Measurements from ENCODE around the gene SRC.

SRC gene

GRCh38 chr20:37315452-37316110 lies 30.4 kb upstream of the SRC start:
- no peak for DNase-seq

- DNase-seq = no peak
Observed at GRCh38 chr20:37316116-37316774, 29.7 kb upstream of the SRC start.

- no peak for DNase-seq
Observed at GRCh38 chr20:37316775-37317170, 29.2 kb upstream of the SRC start.

GRCh38 chr20:37317316-37317715 lies 28.6 kb upstream of the SRC start:
- DNase-seq = no peak

- DNase-seq = no peak
Observed at GRCh38 chr20:37317994-37318640, 27.8 kb upstream of the SRC start.

GRCh38 chr20:37319151-37319671 lies 26.7 kb upstream of the SRC start:
- no peak for DNase-seq

GRCh38 chr20:37323985-37324384 lies 22.0 kb upstream of the SRC start:
- DNase-seq = no peak

- no peak for DNase-seq
Observed at GRCh38 chr20:37325206-37325605, 20.7 kb upstream of the SRC start.

GRCh38 chr20:37326666-37327065 lies 19.3 kb upstream of the SRC start:
- no peak for DNase-seq

GRCh38 chr20:37327748-37328147 lies 18.2 kb upstream of the SRC start:
- DNase-seq = no peak

GRCh38 chr20:37328149-37328945 lies 17.6 kb upstream of the SRC start:
- DNase-seq = no peak

- no peak for DNase-seq
Observed at GRCh38 chr20:37329481-37330165, 16.3 kb upstream of the SRC start.

- no peak for DNase-seq
Observed at GRCh38 chr20:37330316-37330715, 15.6 kb upstream of the SRC start.

- no peak for DNase-seq
Observed at GRCh38 chr20:37331060-37331857, 14.7 kb upstream of the SRC start.

GRCh38 chr20:37333130-37333847 lies 12.7 kb upstream of the SRC start:
- no peak for DNase-seq

GRCh38 chr20:37333848-37334318 lies 12.1 kb upstream of the SRC start:
- DNase-seq = no peak

GRCh38 chr20:37334450-37334849 lies 11.5 kb upstream of the SRC start:
- DNase-seq = no peak

GRCh38 chr20:37335642-37336368 lies 10.1 kb upstream of the SRC start:
- DNase-seq = no peak

- peak in 1 of 2 donors; percentile 36 for DNase-seq
Observed at GRCh38 chr20:37336369-37337207, 9.4 kb upstream of the SRC start.

Data from hippocampal formation (tissue), 2 donors.